GM12873 (cell line): ENCODE data around the gene ANO2.

Experiments
- TF ChIP-seq, protein P1 (sequence below): IDR thresholded peaks from 2 replicates; pipeline ENCODE4 v1.5.1; 2012; ENCODE audit warnings: low read depth, mild to moderate bottlenecking, moderate library complexity, low read length, control low read depth; ENCODE audit not compliant: insufficient read depth; ENCODE audit errors: missing control alignments

ANO2 gene

DNA sequence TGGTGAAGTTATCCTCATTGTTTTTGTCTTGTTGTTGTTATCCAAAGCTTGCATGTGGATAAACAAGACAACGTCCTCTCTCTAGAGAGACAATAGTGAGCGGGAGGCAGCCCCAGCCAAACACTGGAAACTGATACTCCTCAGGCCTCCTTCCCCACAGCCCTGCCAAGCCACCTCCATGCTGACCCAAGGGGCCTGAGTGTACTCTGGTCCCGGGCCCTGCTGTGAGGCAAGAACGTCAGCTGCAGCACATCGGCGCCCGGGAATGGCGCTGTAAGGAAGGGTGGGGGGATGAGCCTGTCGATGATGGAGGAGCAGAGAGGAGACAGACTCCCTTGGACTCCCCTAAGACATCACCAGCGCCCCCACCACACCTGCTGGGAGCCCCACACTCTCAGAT lies 83.6 kb downstream of the ANO2 start:
- TF ChIP-seq, protein P1, sequence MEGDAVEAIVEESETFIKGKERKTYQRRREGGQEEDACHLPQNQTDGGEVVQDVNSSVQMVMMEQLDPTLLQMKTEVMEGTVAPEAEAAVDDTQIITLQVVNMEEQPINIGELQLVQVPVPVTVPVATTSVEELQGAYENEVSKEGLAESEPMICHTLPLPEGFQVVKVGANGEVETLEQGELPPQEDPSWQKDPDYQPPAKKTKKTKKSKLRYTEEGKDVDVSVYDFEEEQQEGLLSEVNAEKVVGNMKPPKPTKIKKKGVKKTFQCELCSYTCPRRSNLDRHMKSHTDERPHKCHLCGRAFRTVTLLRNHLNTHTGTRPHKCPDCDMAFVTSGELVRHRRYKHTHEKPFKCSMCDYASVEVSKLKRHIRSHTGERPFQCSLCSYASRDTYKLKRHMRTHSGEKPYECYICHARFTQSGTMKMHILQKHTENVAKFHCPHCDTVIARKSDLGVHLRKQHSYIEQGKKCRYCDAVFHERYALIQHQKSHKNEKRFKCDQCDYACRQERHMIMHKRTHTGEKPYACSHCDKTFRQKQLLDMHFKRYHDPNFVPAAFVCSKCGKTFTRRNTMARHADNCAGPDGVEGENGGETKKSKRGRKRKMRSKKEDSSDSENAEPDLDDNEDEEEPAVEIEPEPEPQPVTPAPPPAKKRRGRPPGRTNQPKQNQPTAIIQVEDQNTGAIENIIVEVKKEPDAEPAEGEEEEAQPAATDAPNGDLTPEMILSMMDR, result no peak

DNA sequence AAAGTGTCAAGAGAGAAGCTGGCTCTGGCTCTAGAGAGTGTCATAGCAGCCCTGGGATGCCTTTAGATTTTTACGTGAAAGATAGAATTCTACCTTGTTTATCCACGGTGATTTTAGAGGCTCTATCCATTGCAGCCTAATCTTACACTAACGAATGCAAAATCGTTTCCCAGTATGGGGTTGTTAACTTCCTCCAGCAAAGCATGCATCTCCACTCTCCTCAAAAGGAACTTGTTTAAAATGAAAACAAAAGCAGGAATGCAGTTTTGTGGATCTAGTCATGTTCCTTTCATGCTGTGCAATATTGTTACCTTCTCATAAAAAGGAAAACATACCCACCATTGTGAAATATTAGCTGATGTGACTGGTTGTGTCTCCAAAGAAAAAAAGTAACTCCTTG lies 88.4 kb downstream of the ANO2 start:
- TF ChIP-seq, protein P1, result no peak

DNA sequence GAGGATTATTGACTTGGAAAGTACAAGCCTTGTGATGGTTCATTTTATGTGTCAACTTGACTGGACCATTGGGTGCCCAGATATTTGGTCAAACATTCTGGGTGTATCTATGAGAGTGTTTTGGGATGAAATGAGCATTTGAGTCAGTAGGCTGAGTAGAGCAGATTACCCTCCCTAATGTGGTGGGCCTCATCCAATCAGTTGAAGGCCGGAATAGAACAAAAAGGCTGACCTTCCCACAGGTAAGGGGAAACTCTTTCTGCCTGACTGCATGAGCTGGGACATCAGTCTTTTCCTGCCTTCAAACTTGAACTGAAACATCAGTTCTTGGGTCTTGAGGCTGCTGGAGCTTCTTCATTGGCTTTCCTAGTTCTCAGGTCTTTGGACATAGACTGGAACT lies 98.1 kb downstream of the ANO2 start:
- TF ChIP-seq, protein P1, result no peak

DNA sequence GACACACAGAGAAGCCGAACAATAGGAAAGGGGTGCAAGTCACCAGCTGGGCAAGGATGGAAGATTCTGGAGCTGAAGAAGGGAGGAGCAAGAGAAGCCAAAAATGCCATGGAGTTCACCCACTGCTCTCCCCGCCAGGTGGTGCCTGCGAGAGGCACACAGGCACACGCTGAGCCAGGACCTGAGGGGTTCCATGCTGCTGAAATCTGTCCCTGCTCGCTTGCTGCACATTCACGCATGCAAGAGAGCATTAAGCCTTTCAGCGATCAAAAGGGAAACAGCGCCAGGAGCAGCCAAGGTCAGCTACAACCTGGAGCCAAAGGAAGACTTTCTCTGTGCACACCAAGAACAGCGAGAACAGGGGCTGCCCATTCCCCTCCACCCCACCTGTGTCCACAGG lies 104.1 kb downstream of the ANO2 start:
- TF ChIP-seq, protein P1, result no peak

DNA sequence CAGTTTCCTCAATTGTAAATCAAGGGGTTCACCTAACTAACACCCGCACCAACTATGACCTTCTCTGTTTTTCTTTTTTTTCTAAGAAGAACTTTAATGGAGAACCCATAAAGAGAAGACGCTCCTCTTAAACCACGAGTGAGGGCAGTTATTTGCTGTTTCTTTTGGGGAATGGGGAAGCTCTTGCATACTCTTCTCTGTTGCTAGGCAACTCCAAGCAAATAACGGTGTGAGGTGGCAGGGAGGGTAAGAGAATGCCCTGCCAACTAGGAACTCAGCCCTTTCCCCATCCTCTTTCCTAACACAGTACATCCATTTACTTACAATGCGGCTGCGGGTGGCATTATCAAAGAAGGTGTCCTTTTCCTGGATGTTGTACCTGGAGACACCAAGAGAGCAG lies 114.9 kb downstream of the ANO2 start:
- TF ChIP-seq, protein P1, result no peak

DNA sequence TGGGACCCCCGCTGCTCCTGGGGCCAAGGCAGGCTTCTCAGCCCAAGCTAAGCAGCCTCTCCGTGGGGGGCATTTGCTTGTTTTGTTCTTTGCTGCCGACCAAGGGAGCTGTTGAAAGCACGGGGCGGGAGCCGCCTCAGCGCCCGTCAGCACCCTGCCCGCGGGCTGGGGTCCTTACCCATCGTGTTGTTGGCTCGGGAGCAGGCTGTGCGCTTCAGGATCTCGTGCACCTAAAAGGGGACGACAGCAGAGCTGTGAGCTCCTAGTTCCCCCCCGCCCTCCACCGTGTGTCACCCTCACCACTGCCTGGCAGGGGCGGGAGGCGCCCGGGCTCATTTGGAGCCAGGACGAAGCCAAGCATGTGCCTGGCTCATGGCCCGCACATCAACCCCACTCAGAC lies 117.5 kb downstream of the ANO2 start:
- TF ChIP-seq, protein P1, result no peak

DNA sequence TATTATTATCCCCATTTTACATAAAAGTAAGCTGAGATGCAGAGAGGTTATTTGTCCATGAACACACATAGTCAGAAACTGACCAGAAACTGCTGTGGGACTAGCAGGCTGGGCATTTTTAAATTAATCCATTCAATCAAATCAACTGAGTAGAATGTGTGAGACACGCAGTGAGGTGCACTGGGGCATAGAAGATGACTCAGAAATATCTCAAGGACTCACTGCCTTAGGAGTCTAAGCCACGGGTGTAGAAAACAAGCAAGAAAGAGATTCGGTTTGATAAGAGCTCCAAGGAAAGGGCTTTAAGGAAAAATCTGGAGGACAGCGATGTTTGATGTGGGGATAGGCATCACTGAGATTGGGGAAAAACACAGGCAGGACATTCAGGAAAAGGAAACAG lies 127.8 kb downstream of the ANO2 start:
- TF ChIP-seq, protein P1, result no peak
